PC-9 (cell line): Measurements from ENCODE around the gene FAM98C. TPM values are rescaled to one million over a fixed set of nuclear protein-coding genes. Genes with fewer than 3 reads are reported as not detected.

Source experiments
- BruUV-seq: library from RNA; stranded (reverse); fragments of 400-500 nt; replicated peaks from 2 replicates; lab custom pipeline; 2021; lab: Mats Ljungman, UMichigan
- CTCF ChIA-PET: fragments of 300-600 bp; sonication (Branson Sonifier 250); formaldehyde crosslinking; loops from one replicate; lab custom pipeline; 2022; ENCODE audit warnings: antibody characterized with exemption; lab: Charles Lee
- POLR2A ChIA-PET: fragments of 300-600 bp; sonication (Branson Sonifier 250); formaldehyde crosslinking; loops from one replicate; lab custom pipeline; 2022; ENCODE audit warnings: antibody characterized with exemption; ENCODE audit not compliant: unreplicated experiment; lab: Charles Lee
- DNase-seq, 2 experiments: peaks; one replicate each; pipeline versions ENCODE4 v3.0.0 to v3.0.0-alpha.2; 2015 to 2022; ENCODE audit warnings: mixed read lengths in 1 of 2
- H2AFZ ChIP-seq: fragments of 200-600 bp; sonication (generic); 2 replicates; pipeline ENCODE4 v1.8.1; 2017; ENCODE audit warnings: antibody characterized with exemption
- H3F3A ChIP-seq: fragments of 200-600 bp; sonication (generic); 2 replicates; pipeline ENCODE4 v1.8.1; 2017; ENCODE audit warnings: antibody characterized with exemption, mild to moderate bottlenecking, low read depth; ENCODE audit not compliant: insufficient read depth
- H3K27ac ChIP-seq: fragments of 200-600 bp; sonication (generic); 2 replicates; pipeline ENCODE4 v1.6.1; 2016; ENCODE audit warnings: mixed run types
- H3K27me3 ChIP-seq: fragments of 200-600 bp; sonication (generic); 2 replicates; pipeline ENCODE4 v1.6.1; 2016; ENCODE audit warnings: low read depth, mixed run types; ENCODE audit not compliant: insufficient read depth
- H3K36me3 ChIP-seq: fragments of 200-600 bp; sonication (generic); 2 replicates; pipeline ENCODE4 v1.6.1; 2016; ENCODE audit warnings: low read depth, mixed run types
- H3K4me1 ChIP-seq: fragments of 200-600 bp; sonication (generic); replicated peaks from 2 replicates; pipeline ENCODE4 v1.6.1; 2016; ENCODE audit warnings: mixed run types; ENCODE audit not compliant: insufficient read depth
- H3K4me2 ChIP-seq: fragments of 200-600 bp; sonication (generic); 2 replicates; pipeline ENCODE4 v1.6.1; 2017; ENCODE audit warnings: mixed run types
- H3K4me3 ChIP-seq: fragments of 200-600 bp; sonication (generic); 2 replicates; pipeline ENCODE4 v1.6.1; 2016; ENCODE audit warnings: mixed run types
- H3K79me2 ChIP-seq: fragments of 200-600 bp; sonication (generic); 2 replicates; pipeline ENCODE4 v1.6.1; 2017; ENCODE audit warnings: low read depth, mixed run types
- H3K9me2 ChIP-seq: fragments of 200-600 bp; sonication (generic); 2 replicates; pipeline ENCODE4 v1.8.1; 2017; ENCODE audit warnings: mild to moderate bottlenecking; ENCODE audit not compliant: insufficient read depth
- H3K9me3 ChIP-seq: fragments of 200-600 bp; sonication (generic); 2 replicates; pipeline ENCODE4 v1.8.1; 2016; ENCODE audit warnings: low read depth; ENCODE audit not compliant: insufficient read depth
- H4K20me1 ChIP-seq: fragments of 200-600 bp; sonication (generic); 2 replicates; pipeline ENCODE4 v1.8.1; 2017; ENCODE audit not compliant: insufficient read depth
- EZH2 ChIP-seq: fragments of 200-600 bp; sonication (generic); IDR thresholded peaks from 2 replicates; pipeline ENCODE4 v1.8.0; 2017; ENCODE audit warnings: antibody characterized with exemption, low read depth
- intact Hi-C: fragments of 100-400 bp; cut with micrococcal nuclease; formaldehyde crosslinking; loops from one replicate; pipeline ENCODE4 v1.10.0; 2022; ENCODE audit not compliant: unreplicated experiment
- total RNA-seq: library from RNA; stranded (reverse); gene quantifications from 2 replicates; pipeline ENCODE4 v1.2.3, GENCODE V29; 2021
- TF ChIP-seq, protein P1 (sequence below): fragments of 200-600 bp; sonication (generic); conservative IDR thresholded peaks from 2 replicates; pipeline ENCODE4 v1.6.1; 2017; ENCODE audit warnings: mixed run types, antibody characterized with exemption, mild to moderate bottlenecking, moderate library complexity

Gene FAM98C
- total RNA-seq, 1 experiment from 2014 or later: 15.8 TPM

DNA sequence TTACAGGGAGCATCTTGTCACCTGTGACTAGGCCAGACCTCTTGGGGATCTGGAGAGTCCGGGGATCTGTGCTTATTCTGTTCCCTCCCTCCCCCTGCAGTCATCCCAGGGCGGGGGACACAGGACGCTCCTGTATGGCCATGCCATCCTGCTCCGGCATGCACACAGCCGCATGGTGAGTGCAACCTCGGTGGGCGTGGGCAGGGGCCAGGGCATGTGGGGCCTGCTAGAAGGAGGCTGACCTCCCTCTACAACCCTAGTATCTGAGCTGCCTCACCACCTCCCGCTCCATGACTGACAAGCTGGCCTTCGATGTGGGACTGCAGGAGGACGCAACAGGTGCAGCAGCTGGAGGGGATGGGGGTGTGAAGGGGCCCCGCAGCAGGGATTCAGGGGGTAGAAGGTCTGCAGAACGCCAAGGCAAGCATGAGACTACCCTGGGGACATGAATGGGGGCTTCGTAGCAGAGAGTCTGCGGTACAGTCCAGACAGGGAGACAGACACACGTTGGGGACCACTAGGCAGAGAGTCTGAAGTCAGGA lies 40.6 kb downstream of the FAM98C start:
- ChIA-PET CTCF (no interaction called here), POLR2A (no interaction called here)
- Histone ChIP-seq H4K20me1 (no peaks in the 10 kb centered on the region), H3K9me2 (no peaks in the 10 kb centered on the region), H3K9me3 (no peaks in the 10 kb centered on the region), H3K27me3 (peaks cover 32% of the 10 kb centered on the region), H3F3A (no peaks in the 10 kb centered on the region), H3K27ac (no peak overlapping the region), H3K36me3 (no peaks in the 10 kb centered on the region), H3K4me2 (no peak overlapping the region), H2AFZ (no peak overlapping the region), H3K79me2 (no peaks in the 10 kb centered on the region), H3K4me1 (no peaks in the 10 kb centered on the region), H3K4me3 (no peak overlapping the region)
- intact Hi-C loops: no loop called here
- TF ChIP-seq EZH2: no peak
- TF ChIP-seq, protein P1, sequence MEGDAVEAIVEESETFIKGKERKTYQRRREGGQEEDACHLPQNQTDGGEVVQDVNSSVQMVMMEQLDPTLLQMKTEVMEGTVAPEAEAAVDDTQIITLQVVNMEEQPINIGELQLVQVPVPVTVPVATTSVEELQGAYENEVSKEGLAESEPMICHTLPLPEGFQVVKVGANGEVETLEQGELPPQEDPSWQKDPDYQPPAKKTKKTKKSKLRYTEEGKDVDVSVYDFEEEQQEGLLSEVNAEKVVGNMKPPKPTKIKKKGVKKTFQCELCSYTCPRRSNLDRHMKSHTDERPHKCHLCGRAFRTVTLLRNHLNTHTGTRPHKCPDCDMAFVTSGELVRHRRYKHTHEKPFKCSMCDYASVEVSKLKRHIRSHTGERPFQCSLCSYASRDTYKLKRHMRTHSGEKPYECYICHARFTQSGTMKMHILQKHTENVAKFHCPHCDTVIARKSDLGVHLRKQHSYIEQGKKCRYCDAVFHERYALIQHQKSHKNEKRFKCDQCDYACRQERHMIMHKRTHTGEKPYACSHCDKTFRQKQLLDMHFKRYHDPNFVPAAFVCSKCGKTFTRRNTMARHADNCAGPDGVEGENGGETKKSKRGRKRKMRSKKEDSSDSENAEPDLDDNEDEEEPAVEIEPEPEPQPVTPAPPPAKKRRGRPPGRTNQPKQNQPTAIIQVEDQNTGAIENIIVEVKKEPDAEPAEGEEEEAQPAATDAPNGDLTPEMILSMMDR: no peak
- no peak for DNase-seq
- no TSS peak for BruUV-seq

DNA sequence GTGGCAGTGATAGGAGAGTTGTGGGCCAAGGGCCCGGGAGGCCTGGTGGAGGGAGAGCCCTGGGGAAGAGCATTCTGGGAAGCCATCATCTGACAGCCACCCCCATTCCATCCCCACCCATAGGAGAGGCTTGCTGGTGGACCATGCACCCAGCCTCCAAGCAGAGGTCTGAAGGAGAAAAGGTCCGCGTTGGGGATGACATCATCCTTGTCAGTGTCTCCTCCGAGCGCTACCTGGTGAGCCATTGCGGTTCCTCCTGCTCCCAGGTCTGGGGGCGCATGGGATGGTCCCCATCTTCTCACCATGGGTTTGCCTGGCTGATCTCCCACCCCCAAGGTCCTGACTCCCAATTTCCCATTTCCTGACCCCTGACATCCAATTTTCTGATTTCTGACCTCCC lies 41.1 kb downstream of the FAM98C start:
- peaks cover 35% of the 10 kb centered on the region for H3K27me3 ChIP-seq
- H3K27ac ChIP-seq: no peak overlapping the region
- intact Hi-C loops: no loop called here
- no peaks in the 10 kb centered on the region for H3K79me2 ChIP-seq
- H3K9me2 ChIP-seq: no peaks in the 10 kb centered on the region
- no peak overlapping the region for H3K4me3 ChIP-seq
- DNase-seq: no peak
- H3K36me3 ChIP-seq: no peaks in the 10 kb centered on the region
- no peak overlapping the region for H3K4me2 ChIP-seq
- BruUV-seq: no TSS peak
- no peaks in the 10 kb centered on the region for H4K20me1 ChIP-seq
- no peaks in the 10 kb centered on the region for H3F3A ChIP-seq
- ChIA-PET POLR2A (no interaction called here), CTCF (no interaction called here)
- no peaks in the 10 kb centered on the region for H3K9me3 ChIP-seq
- H3K4me1 ChIP-seq: no peaks in the 10 kb centered on the region
- no peak for TF ChIP-seq EZH2
- TF ChIP-seq, protein P1: no peak
- no peak overlapping the region for H2AFZ ChIP-seq

DNA sequence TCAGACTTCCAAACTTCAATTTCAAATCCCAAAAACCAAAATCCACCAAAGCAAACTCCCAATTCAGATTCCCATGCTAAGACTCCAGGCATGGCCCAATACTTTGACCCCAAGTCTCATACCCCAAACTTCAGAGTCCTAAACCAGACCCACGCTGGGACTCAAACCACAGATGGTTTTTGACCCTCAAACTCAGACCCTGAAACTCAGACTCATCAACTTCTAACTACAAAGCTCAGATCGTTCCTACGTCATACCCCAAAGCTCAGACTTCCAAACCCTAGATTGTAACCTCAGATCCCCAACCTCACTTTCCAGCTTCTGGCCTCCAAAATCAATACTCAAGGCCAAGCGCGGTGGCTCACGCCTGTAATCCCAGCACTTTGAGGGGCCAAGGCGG lies 42.5 kb downstream of the FAM98C start:
- no peaks in the 10 kb centered on the region for H3K9me3 ChIP-seq

More for the DNA sequence above, 42.5 kb downstream of the FAM98C start:
- H4K20me1 ChIP-seq: no peaks in the 10 kb centered on the region
- POLR2A ChIA-PET: no interaction called here
- H3K4me3 ChIP-seq: no peak overlapping the region
- BruUV-seq: no TSS peak
- no peaks in the 10 kb centered on the region for H3K9me2 ChIP-seq
- no peaks in the 10 kb centered on the region for H3K36me3 ChIP-seq
- no peak overlapping the region for H3K27ac ChIP-seq
- H3K4me2 ChIP-seq: no peak overlapping the region
- intact Hi-C loops: no loop called here
- H3F3A ChIP-seq: no peaks in the 10 kb centered on the region
- CTCF ChIA-PET: interaction anchor here (0.6 kb wide), 1 partner anchor 200 kb away, joined by 16 read pairs; no protein-coding TSS in a partner anchor
- no peak for TF ChIP-seq EZH2
- TF ChIP-seq, protein P1: no peak
- H2AFZ ChIP-seq: no peak overlapping the region
- H3K27me3 ChIP-seq: peaks cover 44% of the 10 kb centered on the region
- H3K79me2 ChIP-seq: no peaks in the 10 kb centered on the region
- DNase-seq: no peak
- no peaks in the 10 kb centered on the region for H3K4me1 ChIP-seq
